Tibial artery (tissue), 4 donors: Measurements from ENCODE around the gene KLK6.

Experiments used
- DNase-seq, 2 donors: peaks; one replicate each; pipeline ENCODE4 v3.0.0-alpha.2; 2019
- H3K27ac ChIP-seq, 2 donors: fragments of 200-600 bp; sonication (generic) in 1 of 2; 1 replicate in 1 of 2; 2 replicates in 1 of 2; pipeline ENCODE4 v1.5.1; 2018 to 2019; ENCODE audit warnings: mild to moderate bottlenecking in 1 of 2
- H3K27me3 ChIP-seq, 2 donors: fragments of 200-600 bp; sonication (generic) in 1 of 2; one replicate each; pipeline versions ENCODE4 v1.5.1 to v1.6.0; 2016 to 2019
- H3K36me3 ChIP-seq, 3 donors: fragments of 200-600 bp; sonication (generic) in 2 of 3; one replicate each; pipeline ENCODE4 v1.5.1; 2016 to 2019; ENCODE audit warnings: mild to moderate bottlenecking in 2 of 3
- H3K4me1 ChIP-seq, 4 donors: fragments of 200-600 bp; sonication (generic) in 2 of 4; 1 replicate in 3 of 4; 2 replicates in 1 of 4; pipeline ENCODE4 v1.5.1; 2016 to 2019
- H3K4me3 ChIP-seq, 2 donors: fragments of 200-600 bp; sonication (generic) in 1 of 2; 1 replicate in 1 of 2; 2 replicates in 1 of 2; pipeline ENCODE4 v1.5.1; 2018 to 2019; ENCODE audit warnings: mild to moderate bottlenecking in 2 of 2
- H3K9me3 ChIP-seq, 3 donors: fragments of 200-600 bp; sonication (generic) in 1 of 3; one replicate each; pipeline ENCODE4 v1.5.1; 2016 to 2019
- CTCF ChIP-seq, 2 experiments: fragments of 200-600 bp in 1 of 2; fragments of 450-650 bp in 1 of 2; IDR thresholded peaks; one replicate each; pipeline ENCODE4 v1.5.1; 2017 to 2019; ENCODE audit warnings: antibody characterized with exemption in 2 of 2, mild to moderate bottlenecking in 1 of 2, moderate library complexity in 1 of 2
- intact Hi-C: fragments of 100-400 bp; cut with DNase I; formaldehyde crosslinking; loops from one replicate; pipeline ENCODE4 v1.15.0; 2023; ENCODE audit warnings: low total_unique reads

Gene KLK6

GRCh38 chr19:50912102-50912599, 57.2 kb downstream of the KLK6 start:
- no peak for DNase-seq
- no peaks in the 10 kb centered on the region for H3K9me3 ChIP-seq
- peaks cover 0 to 9% (median 0%) of the 10 kb centered on the region in 4 donors for H3K4me1 ChIP-seq
- H3K27ac ChIP-seq: no peak overlapping the region
- no peak for TF ChIP-seq CTCF (IDR thresholded peaks at IDR 0.05)
- no peak overlapping the region for H3K4me3 ChIP-seq
- H3K36me3 ChIP-seq: no peaks in the 10 kb centered on the region
- intact Hi-C loops: no loop called here
- peaks cover 0 to 62% of the 10 kb centered on the region in 2 donors for H3K27me3 ChIP-seq

DNA sequence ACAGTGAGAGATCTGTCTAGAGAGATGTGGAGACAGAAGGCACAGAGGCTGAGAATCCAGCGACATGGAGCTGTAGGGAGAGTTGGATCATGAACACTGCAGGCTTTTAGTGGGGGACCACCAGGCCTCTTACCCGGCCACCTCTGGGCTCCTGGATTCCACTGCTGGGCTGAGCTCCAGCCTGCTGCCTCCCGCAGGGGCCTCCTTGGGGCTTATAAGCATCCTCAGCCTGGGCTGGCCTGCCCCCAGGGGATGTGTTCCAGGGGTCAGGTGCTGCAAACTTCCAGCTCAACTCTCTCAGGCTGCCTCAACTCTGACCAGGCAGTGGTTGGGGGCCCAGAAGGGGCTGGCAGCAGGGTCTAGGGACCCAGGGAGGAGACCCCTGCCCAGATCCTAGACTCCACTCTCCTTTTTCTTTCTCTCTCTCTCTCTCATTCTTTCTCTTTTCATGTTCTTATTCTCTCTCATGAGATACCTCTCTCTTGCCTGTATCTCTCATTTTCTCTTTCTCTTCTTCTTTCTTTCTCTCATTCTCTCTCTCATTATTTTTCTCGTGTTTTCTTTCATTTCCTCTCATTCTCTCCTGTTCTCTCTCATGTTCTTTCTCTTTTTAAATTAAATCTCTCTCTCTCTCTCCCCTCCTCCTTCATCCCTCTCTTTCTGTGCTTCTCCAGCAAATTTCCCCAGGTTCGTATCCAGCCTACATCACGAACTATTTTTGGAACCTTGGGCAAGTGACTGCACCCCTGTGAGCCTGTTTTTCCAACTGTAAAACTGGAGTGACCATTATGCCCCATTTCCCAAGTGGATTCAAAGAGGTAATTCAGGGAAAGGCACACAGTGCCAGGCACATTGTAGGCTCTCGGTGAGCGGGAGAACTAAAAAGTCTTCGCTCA, 57.9 kb downstream of the KLK6 start, which contains the start of gene KLK4:
Gene KLK4, minus strand, starts transcription at position 190 of the 896 bp plus-strand sequence. CDS start 657 bp downstream, outside the sequence.
- no peak within 1 kb of the TSS for H3K4me3 ChIP-seq
- H3K4me1 ChIP-seq: peaks cover 0 to 9% (median 0%) of the 10 kb centered on the region in 4 donors
- intact Hi-C loops: no loop called here
- no peak within 1 kb of the TSS for H3K27ac ChIP-seq
- no peaks in the 10 kb centered on the region for H3K36me3 ChIP-seq
- no peak for DNase-seq
- peaks cover 0 to 65% of the 10 kb centered on the region in 2 donors for H3K27me3 ChIP-seq
- no peak for TF ChIP-seq CTCF (IDR thresholded peaks at IDR 0.05)
- no peaks in the 10 kb centered on the region for H3K9me3 ChIP-seq

- H3K4me1 ChIP-seq: peaks cover 0 to 9% (median 0%) of the 10 kb centered on the region in 4 donors
- no peak for DNase-seq
- no peaks in the 10 kb centered on the region for H3K9me3 ChIP-seq
- TF ChIP-seq CTCF (IDR thresholded peaks at IDR 0.05): no peak
- H3K27me3 ChIP-seq: peaks cover 0 to 67% of the 10 kb centered on the region in 2 donors
- no peak overlapping the region for H3K27ac ChIP-seq
- no peak overlapping the region for H3K4me3 ChIP-seq
- intact Hi-C loops: no loop called here
- no peaks in the 10 kb centered on the region for H3K36me3 ChIP-seq
Measured at GRCh38 chr19:50910722-50911121, 58.7 kb downstream of the KLK6 start.

GRCh38 chr19:50909240-50910070, 59.9 kb downstream of the KLK6 start:
- Histone ChIP-seq H3K27ac (no peak overlapping the region), H3K4me3 (no peak overlapping the region), H3K27me3 (peaks cover 0 to 65% of the 10 kb centered on the region in 2 donors), H3K4me1 (peaks cover 0 to 9% (median 0%) of the 10 kb centered on the region in 4 donors), H3K36me3 (no peaks in the 10 kb centered on the region), H3K9me3 (no peaks in the 10 kb centered on the region)
- TF ChIP-seq CTCF (IDR thresholded peaks at IDR 0.05): no peak
- intact Hi-C loops: no loop called here
- no peak for DNase-seq
